Gastroesophageal sphincter (tissue), 4 donors: ENCODE results near the gene ARHGAP28. TPM values are rescaled to one million over a fixed set of nuclear protein-coding genes. Genes with fewer than 3 reads are reported as not detected.
"Not testable (repeated sequence)": the region's sequence is repeated elsewhere in the genome, so short reads cannot be mapped to it uniquely, and the experiment has no call there.

Experiments used
- ATAC-seq: fragments of 150-250 bp; one replicate; pipeline ENCODE4 v1.9.1; 2016; ENCODE audit warnings: mild to moderate bottlenecking, moderate library complexity
- H3K27ac ChIP-seq, 4 donors: fragments of 200-600 bp; sonication (generic) in 3 of 4; 1 replicate in 3 of 4; 2 replicates in 1 of 4; pipeline ENCODE4 v1.5.1; 2016 to 2019
- H3K27me3 ChIP-seq: fragments of 200-600 bp; sonication (generic); one replicate; pipeline ENCODE4 v1.5.1; 2019
- H3K36me3 ChIP-seq, 2 donors: fragments of 200-600 bp; sonication (generic); one replicate each; pipeline ENCODE4 v1.5.1; 2019; ENCODE audit warnings: control low read depth in 1 of 2
- H3K4me1 ChIP-seq, 3 donors: fragments of 200-600 bp; sonication (generic); 1 replicate in 2 of 3; 2 replicates in 1 of 3; pipeline ENCODE4 v1.5.1; 2016 to 2019; ENCODE audit warnings: control low read depth in 2 of 3
- H3K4me3 ChIP-seq, 2 donors: fragments of 200-600 bp; sonication (generic); one replicate each; pipeline ENCODE4 v1.5.1; 2019; ENCODE audit warnings: mild to moderate bottlenecking in 1 of 2, moderate library complexity in 1 of 2
- H3K9me3 ChIP-seq, 3 donors: fragments of 200-600 bp; sonication (generic); one replicate each; pipeline ENCODE4 v1.5.1; 2017 to 2019; ENCODE audit warnings: control low read depth in 2 of 3
- CTCF ChIP-seq, 4 experiments: fragments of 200-600 bp in 2 of 4; fragments of 450-650 bp in 2 of 4; sonication (generic) in 1 of 4; IDR thresholded peaks; one replicate each; pipeline ENCODE4 v1.5.1; 2017 to 2019; ENCODE audit warnings: antibody characterized with exemption in 4 of 4, mild to moderate bottlenecking in 2 of 4, moderate library complexity in 2 of 4
- EP300 ChIP-seq: sonication (generic); formaldehyde crosslinking; IDR thresholded peaks from one replicate; pipeline ENCODE4 v1.6.1; 2017; ENCODE audit warnings: antibody characterized with exemption, mild to moderate bottlenecking
- POLR2A ChIP-seq, 2 donors: fragments of 450-650 bp; IDR thresholded peaks; one replicate each; pipeline ENCODE4 v1.6.1; 2017; ENCODE audit warnings: antibody characterized with exemption in 2 of 2, mild to moderate bottlenecking in 2 of 2, moderate library complexity in 1 of 2
- POLR2AphosphoS5 ChIP-seq: sonication (generic); formaldehyde crosslinking; IDR thresholded peaks from one replicate; pipeline ENCODE4 v1.6.1; 2017; ENCODE audit warnings: antibody characterized with exemption
- WGBS, 2 donors: methylation state at CpG; one replicate each; pipeline ENCODE4 v1.1.5; 2018; ENCODE audit warnings: low coverage in 1 of 2; 5-methylcytosine and 5-hydroxymethylcytosine counted together
- total RNA-seq, 4 donors: library from RNA; depleted of rRNA; stranded (reverse); fragments of >200 nt; gene quantifications; one replicate each; pipeline ENCODE4 v1.1.0, GENCODE V29; 2016

The ARHGAP28 gene
- total RNA-seq, 4 donors from 2014 or later, result 0.35 to 1.9 (median 1.1) TPM

- WGBS, 2 donors, result 83 to 85% methylated on average over 5 of the region's 5 CpGs
- no peak for ATAC-seq
- Histone ChIP-seq H3K4me1 (no peaks in the 10 kb centered on the region), H3K27me3 (no peaks in the 10 kb centered on the region), H3K36me3 (no peaks in the 10 kb centered on the region), H3K4me3 (no peak overlapping the region), H3K9me3 (peaks cover 0 to 10% (median 0%) of the 10 kb centered on the region in 3 donors), H3K27ac (no peak overlapping the region)
- TF ChIP-seq POLR2A (IDR thresholded peaks at IDR 0.05) (no peak), EP300 (no peak), POLR2AphosphoS5 (no peak), CTCF (IDR thresholded peaks at IDR 0.05) (no peak)
Observed at GRCh38 chr18:6797171-6797570, 67.7 kb downstream of the ARHGAP28 start.

- ATAC-seq, result no peak
- Histone ChIP-seq H3K4me1 (no peaks in the 10 kb centered on the region), H3K36me3 (no peaks in the 10 kb centered on the region), H3K27ac (no peak overlapping the region), H3K27me3 (no peaks in the 10 kb centered on the region), H3K9me3 (peaks cover 0 to 27% (median 0%) of the 10 kb centered on the region in 3 donors), H3K4me3 (no peak overlapping the region)
- TF ChIP-seq POLR2A (IDR thresholded peaks at IDR 0.05), result no peak
- no peak for TF ChIP-seq CTCF (IDR thresholded peaks at IDR 0.05)
- no peak for TF ChIP-seq POLR2AphosphoS5
- TF ChIP-seq EP300, result no peak
- 75 to 85% methylated on average over 1 of the region's 1 CpG for WGBS, 2 donors
Observed at GRCh38 chr18:6798896-6799295, 69.4 kb downstream of the ARHGAP28 start.

GRCh38 chr18:6800309-6800708, 70.8 kb downstream of the ARHGAP28 start:
- not testable (repeated sequence) for H3K4me3 ChIP-seq, H3K27me3 ChIP-seq, H3K36me3 ChIP-seq, ATAC-seq, H3K27ac ChIP-seq, H3K4me1 ChIP-seq
- peaks cover 0 to 29% (median 0%) of the 10 kb centered on the region in 3 donors for H3K9me3 ChIP-seq
- 100% methylated on average over 1 of the region's 1 CpG; no CpG with 5 or more reads in 1 of the 2 donors for WGBS, 2 donors

GRCh38 chr18:6807515-6808257, 78.2 kb downstream of the ARHGAP28 start:
- Histone ChIP-seq H3K36me3 (no peaks in the 10 kb centered on the region), H3K27ac (no peak overlapping the region), H3K4me1 (no peaks in the 10 kb centered on the region), H3K4me3 (no peak overlapping the region), H3K27me3 (no peaks in the 10 kb centered on the region), H3K9me3 (peaks cover 0 to 14% (median 0%) of the 10 kb centered on the region in 3 donors)
- WGBS, 2 donors, result 30 to 56% methylated on average over 3 to 4 of the region's 4 CpGs
- no peak for ATAC-seq
- TF ChIP-seq EP300, result no peak
- no peak for TF ChIP-seq POLR2A (IDR thresholded peaks at IDR 0.05)
- no peak for TF ChIP-seq CTCF (IDR thresholded peaks at IDR 0.05)
- no peak for TF ChIP-seq POLR2AphosphoS5

GRCh38 chr18:6810191-6810590, 80.7 kb downstream of the ARHGAP28 start:
- H3K9me3 ChIP-seq, result peaks cover 0 to 8% (median 0%) of the 10 kb centered on the region in 3 donors
- no peaks in the 10 kb centered on the region for H3K36me3 ChIP-seq
- no peak overlapping the region for H3K4me3 ChIP-seq
- no peaks in the 10 kb centered on the region for H3K27me3 ChIP-seq
- TF ChIP-seq POLR2AphosphoS5, result no peak
- no peak for TF ChIP-seq POLR2A (IDR thresholded peaks at IDR 0.05)
- no peak for TF ChIP-seq CTCF (IDR thresholded peaks at IDR 0.05)
- no peak for TF ChIP-seq EP300
- H3K4me1 ChIP-seq, result no peaks in the 10 kb centered on the region
- no peak for ATAC-seq
- no peak overlapping the region for H3K27ac ChIP-seq
